Measurements from ENCODE around the gene PCDH9.

PCDH9 gene

DNA sequence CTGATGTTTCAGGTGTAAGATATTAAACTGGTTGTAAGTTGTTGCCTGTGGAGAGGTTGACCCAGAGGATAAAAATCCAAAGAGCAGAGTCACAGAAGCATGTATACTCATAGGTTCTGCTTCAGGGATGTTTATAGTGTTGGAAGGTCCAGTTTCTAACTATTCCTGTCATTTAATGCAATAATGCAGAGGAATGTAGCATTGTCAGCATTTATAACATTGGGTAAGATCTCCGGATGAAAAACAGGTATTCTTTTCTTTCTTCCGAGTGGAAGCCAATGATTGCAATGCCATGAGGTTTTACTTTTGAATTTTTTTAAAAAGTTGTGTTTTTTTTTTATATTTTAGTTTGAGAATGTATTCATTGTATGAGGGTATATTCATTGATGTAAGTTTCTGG lies 771.0 kb downstream of the PCDH9 start:
- no peak for DNase-seq (ENCODE audit: low spot score)

DNA sequence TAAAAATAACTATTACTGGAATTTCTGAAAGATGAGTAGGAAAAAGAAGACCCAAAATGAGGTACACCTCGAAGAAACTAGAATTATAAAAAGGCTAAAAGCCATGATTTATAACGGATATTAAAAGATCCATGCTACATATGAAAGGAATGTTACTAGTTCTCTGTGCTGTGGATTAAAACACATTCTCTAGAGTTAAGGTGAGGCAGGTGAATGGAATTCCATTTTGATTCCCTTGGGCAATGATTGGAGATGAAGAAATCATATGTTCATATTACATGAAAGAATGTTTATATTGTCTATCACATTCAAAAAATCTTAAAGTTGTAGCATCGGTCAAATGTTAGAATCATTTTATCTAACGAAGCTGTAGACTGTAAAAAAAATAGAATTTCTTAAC lies 783.7 kb downstream of the PCDH9 start:
- DNase-seq (ENCODE audit: low spot score), result no peak

DNA sequence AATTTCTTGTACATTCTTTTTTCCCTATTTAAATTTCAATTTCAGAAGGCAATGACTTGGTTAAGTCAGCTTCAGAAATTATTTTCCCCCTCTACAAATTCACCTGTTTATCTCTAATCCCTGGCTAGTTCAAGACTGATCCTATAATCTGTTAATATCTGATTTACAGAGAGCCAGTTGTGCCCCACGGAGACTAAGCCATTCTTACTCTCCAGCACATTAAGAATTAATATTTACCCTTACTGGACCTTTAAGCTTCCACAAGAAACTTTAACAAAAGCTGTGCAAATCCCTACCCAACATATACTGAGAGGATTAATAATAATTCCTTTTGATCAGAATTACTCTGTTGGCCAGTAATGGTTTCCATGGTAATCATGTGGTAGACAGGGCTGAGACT lies 786.2 kb downstream of the PCDH9 start:
- no peak for DNase-seq (ENCODE audit: low spot score)

DNA sequence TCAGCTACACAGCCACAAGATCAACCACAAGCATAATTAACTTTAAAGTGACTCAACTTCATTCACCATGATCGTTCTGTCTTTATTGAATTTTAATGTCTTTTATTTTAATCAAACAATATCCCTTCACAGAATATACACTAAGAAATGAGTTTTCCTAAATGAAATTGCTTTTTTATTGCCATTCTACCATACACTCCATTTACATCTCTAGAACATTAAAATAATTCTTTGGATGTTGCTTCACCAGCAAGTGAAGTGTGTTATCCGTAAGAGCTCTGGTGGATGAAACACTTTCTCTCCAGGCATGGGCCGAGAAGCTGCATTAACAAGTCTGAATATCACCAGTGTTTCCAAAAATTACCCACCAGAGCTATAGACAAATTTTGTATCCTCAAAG lies 789.2 kb downstream of the PCDH9 start:
- no peak for DNase-seq (ENCODE audit: low spot score)

DNA sequence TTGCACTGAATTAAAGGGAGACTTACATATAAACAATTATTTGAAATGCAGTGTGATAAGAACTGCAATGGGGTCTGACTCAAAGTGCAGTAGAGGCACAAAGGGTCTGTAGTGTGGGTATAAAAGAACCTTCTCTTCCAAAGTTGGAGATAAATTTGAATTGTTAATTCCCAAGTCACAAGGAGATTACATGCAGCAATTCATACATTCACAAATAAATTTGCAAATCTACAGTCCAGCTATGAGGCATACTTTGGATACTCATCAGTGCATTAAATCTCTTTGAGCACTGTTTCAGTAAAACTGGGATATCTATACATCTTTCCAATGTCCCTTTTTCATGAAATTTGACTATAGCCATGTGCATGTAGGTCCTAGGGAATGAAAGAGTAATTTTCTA lies 799.4 kb downstream of the PCDH9 start:
- no peak for DNase-seq (ENCODE audit: low spot score)

DNA sequence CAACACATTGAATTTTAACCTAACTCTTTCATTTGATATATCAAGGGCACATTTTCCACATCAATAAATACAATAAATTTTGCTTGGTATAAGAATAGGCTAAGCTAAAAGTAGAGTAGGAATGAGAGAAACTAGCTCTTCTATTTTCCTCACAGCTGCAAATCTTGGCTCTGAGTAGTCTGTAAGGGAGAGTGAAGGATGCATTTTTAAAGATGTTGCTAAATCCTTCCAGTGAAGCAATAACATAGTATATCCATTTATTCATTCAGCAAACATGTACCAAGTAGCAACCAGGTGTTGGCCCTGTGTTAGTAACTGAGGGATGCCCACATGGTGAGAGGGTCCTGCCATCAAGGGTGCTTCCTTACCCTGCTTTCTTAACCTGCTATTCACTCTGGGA lies 799.9 kb downstream of the PCDH9 start:
- no peak for DNase-seq (ENCODE audit: low spot score)

DNA sequence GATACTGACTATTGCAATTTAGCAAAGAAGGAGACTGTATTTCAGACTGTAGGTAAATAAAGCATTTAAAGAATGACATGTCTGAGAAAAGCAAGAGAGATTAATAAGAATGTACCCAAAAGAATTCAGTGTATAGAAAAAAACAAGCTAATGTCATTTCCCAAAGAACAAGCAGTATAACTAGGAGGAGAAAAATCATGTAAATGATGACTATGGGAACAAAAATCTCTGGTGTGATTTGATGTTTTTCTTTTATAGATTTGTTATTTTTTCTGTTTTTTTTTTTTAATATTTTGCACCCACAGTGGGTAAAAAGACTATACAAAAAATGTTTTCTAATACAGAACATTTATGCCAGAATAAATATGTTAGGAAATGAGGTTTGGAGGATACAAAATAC lies 801.0 kb downstream of the PCDH9 start:
- no peak for DNase-seq (ENCODE audit: low spot score)

DNA sequence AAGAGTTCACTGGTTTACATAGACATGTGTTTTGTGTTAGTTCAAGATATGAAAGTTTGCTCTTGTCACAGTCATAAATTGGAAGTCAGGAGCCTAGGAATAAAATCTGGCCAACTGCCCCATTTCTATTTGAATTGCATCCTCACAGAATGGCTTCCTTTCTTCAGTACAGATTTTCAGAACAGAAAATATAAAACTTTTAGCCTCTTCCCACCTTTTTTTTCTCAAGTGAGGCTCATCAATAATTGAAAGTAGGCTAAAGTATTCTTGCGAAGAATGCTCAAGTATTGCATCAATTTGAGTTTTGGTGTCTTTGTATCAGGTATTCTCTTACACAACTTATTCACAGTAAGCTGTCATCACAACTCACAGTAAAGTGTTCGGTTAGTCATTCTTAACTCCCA lies 802.7 kb downstream of the PCDH9 start:
- no peak for DNase-seq (ENCODE audit: low spot score)

DNA sequence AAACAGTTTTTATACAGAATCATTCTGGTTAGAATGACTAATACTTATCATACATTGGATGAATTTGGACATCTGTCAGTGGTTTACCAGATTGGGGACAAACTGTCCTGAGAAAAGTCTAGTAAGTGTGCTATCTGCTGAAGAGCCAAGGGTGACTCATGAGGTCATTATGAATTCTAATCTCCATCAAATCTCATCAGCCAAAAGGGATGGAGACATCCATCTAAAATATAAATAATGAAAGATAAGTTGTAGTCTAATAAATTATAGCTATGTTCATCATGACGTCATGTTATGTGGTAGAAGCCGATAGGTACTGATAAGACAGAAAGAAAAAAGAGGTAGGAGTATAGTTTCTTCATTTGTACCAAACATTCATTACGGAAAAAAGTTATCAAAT lies 804.4 kb downstream of the PCDH9 start:
- no peak for DNase-seq (ENCODE audit: low spot score)

DNA sequence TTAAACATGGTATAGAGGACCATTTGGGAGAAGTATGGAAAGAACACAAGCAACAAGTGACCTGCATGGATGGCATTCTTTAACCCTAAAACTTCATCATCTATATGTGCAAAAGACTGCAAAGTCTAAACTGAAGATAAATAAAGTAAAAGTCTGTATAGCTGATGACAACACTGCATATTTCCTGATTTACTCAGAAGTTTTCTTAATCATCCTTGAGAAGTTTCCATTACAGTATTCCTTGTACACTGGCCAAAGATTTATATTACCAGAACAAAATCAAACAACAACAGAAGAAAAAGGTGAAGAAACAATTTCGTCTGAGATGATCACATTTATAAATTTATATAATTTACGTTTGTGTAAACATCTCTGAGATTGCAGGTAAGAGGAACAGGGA lies 805.7 kb downstream of the PCDH9 start:
- no peak for DNase-seq (ENCODE audit: low spot score)

DNA sequence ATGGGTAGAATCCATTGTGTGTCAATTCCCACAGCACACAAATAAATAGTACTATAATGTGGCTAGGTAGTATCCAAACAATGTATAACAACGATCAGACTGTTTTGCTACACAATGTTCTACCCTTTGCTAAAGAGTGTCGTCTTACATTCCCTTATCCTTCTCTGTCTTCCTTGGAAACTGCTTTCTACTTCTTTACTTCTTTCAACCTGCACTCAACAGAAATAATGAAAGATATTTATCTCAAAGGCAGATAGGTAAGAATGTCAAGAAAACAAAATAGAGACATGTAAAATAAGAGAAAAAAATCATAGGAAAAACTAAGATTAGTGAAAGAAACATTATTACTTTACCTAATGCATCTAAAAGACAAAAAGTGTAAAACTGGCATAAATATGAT lies 814.7 kb downstream of the PCDH9 start:
- DNase-seq (ENCODE audit: low spot score), result no peak

DNA sequence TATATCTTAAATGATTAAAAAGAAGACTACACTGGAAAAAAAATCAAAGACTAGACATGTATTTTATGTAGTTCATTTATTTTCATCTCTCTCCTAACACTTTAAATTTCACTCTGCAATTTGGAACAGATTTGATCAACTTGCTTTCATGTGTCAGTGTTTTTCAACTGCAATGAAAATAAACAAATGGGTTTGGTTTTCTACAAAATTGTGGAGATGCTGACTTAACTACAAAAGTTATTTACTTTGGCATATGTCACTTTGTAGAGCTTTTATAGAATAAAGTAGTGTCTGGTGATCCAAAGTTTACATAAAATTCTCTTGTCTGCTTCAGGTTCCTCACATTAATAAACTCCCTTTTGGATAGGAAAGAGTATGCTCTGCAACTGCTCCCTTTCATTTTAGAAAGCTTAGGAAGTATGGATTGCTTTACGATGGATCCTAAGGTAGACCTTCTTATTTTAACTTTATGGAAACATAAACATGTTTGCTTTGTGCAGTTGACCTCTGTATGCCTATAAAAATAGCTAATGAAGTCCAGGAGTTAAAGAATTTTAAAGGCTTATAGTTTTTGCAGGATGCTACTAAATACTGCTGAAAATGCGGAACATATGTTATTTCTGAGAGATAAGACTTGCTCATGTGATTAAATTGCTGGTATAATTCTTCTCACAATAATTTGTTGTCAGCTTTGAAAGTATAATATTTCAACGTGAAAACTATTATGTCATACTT lies 815.9 kb downstream of the PCDH9 start:
- no peak for DNase-seq (ENCODE audit: low spot score)

DNA sequence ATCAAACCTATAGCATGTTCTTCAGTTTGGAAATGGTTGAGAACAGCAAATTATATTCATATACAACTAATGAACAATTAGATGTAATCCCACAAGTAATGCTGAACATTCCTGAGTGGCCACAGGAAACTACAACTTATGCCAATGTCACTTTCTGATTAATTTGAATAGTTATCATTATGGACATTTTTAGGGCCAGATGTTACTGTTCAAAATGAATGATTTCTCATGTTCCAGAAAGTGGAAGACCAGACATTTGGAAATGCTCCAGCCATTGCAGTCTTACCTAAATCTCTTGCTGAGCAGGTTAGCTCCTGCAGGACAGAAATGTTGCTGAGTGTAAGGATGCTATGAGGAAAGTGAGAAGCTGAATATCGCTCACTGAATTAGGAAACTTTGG lies 819.8 kb downstream of the PCDH9 start:
- DNase-seq (ENCODE audit: low spot score), result no peak

DNA sequence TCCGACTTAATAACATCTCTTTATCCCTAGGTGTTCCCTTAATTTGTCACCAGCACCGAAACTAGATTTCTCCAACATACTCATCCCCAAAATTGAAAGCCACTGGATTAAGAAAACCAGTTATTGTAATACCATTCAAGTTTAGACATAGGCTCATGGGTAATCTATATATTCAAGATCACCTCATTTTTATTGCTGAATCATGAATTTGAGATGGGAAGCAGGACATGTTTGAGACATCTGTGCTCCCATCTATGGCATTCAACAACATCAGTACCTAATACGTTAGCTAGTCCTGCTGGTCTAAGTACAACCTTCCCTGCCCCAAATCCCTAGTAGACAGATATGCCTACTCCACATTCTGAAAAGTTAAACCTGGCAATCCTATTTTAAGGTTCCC lies 820.6 kb downstream of the PCDH9 start:
- DNase-seq (ENCODE audit: low spot score), result no peak

DNA sequence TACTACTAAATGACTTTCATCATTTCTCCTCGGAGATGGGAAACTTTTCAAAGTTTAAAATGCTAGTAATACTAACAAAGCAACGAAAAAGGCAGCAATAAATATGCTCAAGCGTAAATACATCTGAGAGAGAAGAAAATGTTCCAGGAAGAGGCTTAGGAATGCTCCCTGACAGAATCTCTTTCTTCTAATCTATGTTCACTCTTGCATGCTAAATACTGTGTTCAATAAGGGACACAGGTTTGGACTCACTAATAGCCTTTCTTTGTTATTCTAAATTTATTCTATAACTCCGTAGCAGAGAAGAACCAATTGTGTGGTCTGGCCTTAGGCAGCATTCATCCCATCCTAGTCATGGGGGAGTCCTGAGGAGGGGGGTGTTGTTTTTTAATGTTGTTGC lies 823.0 kb downstream of the PCDH9 start:
- DNase-seq (ENCODE audit: low spot score), result no peak

DNA sequence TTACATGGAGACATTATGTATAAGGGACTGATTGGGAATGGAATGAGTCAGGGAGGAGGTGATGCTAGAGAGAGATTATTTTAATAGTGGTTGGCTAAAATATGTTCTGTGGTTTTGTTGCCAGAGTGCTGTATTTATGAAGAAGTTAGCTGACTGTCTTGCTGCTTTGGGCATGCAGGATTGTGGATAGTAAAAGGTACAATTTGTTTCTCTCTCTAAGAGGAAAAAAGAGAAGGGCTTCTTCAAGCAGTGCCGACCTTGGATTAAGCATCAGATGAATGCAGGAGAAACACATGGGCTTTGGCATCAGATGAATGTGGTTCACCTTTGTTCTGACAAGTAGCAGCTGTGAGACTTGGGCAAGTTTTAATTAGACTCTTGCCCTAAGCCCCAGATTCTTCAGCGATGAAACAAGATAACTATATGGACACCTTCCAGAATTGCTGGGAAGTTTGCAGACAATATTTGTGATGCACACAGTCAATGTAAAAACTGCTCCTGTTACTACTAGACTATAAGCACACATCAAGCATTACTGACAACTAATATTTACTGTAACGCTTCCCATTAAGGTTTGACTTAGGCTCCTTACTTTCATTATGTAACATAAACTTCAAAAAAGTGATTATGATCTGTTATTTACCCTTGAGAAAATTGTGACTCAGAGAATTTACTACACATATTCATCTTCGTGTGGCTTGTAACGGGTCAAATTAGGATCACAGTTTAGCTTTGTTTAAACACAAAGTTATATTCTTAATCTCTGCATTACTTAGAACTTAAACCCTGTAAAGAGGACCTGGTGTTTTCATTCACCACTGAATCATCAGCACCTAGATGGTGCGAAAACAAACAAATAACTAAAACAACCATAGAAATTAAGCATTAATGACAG lies 824.0 kb downstream of the PCDH9 start:
- DNase-seq (ENCODE audit: low spot score), result no peak

DNA sequence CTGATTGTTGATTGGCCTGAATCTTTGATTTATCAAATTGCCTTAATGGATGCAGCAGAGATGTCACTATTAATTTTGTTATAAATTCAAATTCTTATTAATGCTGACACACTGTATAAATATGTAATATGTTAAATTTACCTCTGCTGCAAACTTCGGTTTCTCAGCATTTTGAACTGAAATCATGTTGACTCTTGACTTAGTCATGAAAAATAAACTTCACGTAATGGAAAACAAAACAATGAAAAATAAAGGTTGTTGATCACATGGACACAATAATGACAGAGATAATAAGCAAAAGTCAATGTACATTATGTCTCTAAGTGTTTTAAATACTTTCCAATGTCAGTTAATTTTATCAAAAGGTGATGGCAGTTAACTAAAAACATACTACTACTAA lies 827.6 kb downstream of the PCDH9 start:
- DNase-seq (ENCODE audit: low spot score), result no peak

DNA sequence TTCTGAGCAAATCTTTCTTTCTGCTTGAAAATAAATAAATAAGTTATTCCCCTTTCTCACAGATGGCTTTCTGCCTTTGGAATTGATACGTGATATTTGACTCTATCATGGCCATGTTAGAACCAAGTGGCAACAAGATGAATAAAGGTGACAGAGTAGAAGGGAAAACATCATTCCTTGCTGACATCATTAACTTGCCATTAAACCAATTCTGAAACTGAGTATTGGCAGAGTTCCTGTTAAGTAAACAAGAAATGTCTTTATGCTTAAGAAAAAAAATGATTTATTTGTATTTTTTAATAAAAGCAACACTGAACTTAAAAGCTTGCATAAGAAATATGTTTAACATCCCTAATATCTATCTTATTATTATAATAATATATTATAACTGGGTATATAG lies 828.1 kb downstream of the PCDH9 start:
- no peak for DNase-seq (ENCODE audit: low spot score)

DNA sequence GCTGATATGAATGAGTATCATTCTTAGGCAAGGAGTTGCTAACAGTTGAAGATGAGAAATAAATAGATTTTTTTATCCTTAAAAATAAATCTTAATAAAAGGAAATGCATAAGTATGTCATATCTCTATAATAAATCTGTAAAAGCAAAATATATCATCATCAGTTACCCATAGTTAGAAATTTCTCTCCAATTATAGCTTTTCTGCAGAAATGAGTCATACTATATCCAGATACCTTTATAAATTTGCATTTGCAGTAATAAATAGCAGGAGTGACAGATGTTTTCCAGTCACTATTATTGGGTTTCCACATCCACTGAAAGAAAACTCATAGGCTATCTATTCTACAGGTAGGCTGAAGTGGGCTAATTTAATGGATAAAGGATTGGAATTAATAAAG lies 829.8 kb downstream of the PCDH9 start:
- no peak for DNase-seq (ENCODE audit: low spot score)

DNA sequence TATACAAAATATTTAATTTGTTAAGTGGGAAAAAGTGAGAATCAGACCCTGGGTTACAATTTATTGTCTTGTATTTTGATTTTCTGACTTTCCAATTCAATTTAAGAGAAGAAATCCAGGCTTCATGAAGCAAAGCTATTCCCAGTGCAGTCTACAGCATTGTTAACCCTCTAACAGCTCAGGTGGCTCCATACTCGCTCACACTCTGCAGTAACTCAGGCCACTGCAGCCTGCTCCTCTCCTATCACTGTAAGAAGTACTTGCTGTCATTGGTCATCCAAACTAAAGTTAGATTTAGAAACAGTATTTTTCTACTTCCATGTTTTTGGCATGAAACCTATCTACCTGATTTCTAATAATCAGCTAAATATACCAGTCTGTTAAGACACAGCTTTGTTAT lies 830.3 kb downstream of the PCDH9 start:
- no peak for DNase-seq (ENCODE audit: low spot score)

DNA sequence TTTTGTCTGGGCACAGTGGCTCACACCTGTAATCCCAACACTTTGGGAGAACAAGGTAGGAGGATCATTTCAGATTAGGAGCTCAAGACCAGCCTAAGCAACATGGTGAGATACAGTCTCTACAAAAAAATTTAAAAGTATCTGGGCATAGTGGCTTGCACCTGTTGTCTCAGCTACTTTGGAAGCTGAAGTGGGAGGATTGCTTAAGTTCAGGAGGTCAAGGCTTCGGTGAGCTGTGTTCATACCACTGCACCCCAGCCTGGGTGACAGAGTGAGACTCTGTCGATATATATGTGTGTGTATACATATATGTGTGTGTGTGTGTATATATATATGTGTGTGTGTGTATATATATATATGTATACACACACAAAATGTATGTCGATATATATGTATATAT lies 833.0 kb downstream of the PCDH9 start:
- no peak for DNase-seq (ENCODE audit: low spot score)

DNA sequence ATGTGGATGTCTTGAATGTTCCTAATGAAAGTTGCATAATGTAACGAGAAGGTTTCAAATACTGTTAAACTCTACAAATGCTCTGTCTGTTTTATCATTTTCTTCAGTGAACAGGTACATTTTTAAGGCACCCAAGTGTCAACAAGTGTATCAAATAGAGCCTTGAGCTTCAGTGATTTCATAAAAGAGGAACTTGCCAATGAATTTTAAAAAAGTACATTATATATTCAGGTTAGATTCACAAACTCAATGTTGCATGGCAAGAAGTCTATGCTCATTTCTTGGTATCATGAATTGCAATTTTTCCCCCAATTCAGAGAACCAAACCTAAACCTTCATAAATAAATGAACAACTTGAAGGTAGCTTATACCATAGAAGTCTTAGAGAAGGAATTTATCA lies 838.8 kb downstream of the PCDH9 start:
- no peak for DNase-seq (ENCODE audit: low spot score)

DNA sequence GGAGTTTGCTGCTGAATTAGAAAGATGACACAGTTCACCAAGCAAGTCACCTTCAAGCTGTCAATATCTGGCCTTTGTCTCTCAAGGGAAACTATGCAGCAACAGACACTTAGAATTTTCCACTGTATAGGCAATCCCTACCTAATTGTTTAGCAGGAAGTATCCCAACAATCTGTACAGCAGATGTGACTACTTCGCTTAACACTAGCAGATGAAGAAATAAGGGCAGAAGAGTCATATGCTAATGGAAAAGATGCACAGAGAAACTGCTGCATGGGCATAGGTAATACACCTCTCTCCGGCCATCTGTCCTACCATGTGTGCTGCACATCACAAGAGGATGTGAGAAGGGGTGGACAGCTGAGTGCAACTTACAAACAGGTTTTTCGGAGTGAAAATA lies 851.2 kb downstream of the PCDH9 start:
- DNase-seq (ENCODE audit: low spot score), result no peak

DNA sequence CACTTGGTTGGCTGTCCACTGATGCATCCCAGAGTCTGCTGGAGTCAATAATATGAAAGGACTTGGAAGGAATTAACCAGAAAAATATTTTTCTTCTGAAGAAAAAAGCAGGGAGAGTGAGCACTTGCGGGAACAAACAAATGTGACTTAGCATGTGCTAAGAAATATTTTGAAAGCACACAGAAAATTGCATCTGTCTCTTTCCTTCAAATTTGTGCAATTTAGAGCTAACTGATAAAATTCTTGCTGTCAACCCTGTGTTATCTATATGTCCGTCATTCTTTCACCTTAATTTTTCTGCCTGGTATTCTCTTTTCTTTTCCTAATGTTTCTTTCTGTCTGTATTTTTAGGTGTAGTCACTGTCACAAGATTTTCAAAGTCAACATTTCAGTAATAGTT lies 852.6 kb downstream of the PCDH9 start:
- DNase-seq (ENCODE audit: low spot score), result no peak

All from CD4-positive, alpha-beta T cell treated with Interleukin-6 at 100 ng/mL for 8 hours (primary cell).